ENCODE data around the gene MAD2L2. TPM values are rescaled to one million over a fixed set of nuclear protein-coding genes. Genes with fewer than 3 reads are reported as not detected.

MAD2L2 gene
- total RNA-seq, 1 donor from 2014 or later, result 30.1 TPM

DNA sequence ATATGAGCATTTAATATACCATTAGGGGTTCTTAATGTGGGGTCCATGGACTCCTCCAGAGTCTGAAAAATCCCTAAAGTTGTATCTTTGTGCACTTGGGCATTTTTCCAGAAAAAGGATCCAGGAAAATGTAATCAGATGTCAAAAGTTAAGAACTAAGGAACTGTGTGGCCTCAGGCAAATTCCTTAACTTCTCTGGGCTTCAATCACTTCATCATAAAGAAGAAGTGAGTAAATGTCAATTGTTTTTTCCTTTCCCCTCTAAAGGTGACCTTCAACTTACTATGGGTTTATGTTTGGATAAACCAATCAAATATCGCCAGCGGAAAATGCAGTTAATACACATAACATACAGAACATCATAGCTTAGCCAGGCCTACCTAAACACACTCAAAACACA lies 2.5 kb downstream of the MAD2L2 start:
- H3K4me1 Mint-ChIP-seq (ENCODE audit: low read depth, unreplicated experiment), result peaks cover 2% of the 10 kb centered on the region
- no peak overlapping the region for H3K4me3 Mint-ChIP-seq (ENCODE audit: unreplicated experiment)
- Histone ChIP-seq H4K20me1 (ENCODE audit: insufficient read depth, low read length) (peaks cover 11% of the 10 kb centered on the region), H2AFZ (ENCODE audit: low read depth, low read length) (no peak overlapping the region), H3K4me1 (ENCODE audit: insufficient read depth, low read length) (peaks cover 11% of the 10 kb centered on the region), H3K9ac (ENCODE audit: low read length) (no peak overlapping the region), H3K27ac (ENCODE audit: low read depth, low read length) (no peak overlapping the region), H3K4me3 (ENCODE audit: insufficient read depth, low read depth, low read length) (no peak overlapping the region), H3K36me3 (ENCODE audit: insufficient read depth, low read length) (peaks cover 2% of the 10 kb centered on the region), H3K27me3 (ENCODE audit: insufficient read depth, low read length) (no peaks in the 10 kb centered on the region), H3K4me2 (ENCODE audit: low read length) (no peak overlapping the region), H3K79me2 (ENCODE audit: insufficient read depth, low read length) (no peaks in the 10 kb centered on the region), H3K9me3 (ENCODE audit: insufficient read depth, low read depth, low read length) (no peaks in the 10 kb centered on the region)
- TF ChIP-seq CTCF (IDR thresholded peaks at IDR 0.05; ENCODE audit: insufficient read depth, low read depth, low read length) (no peak), EZH2 (IDR thresholded peaks at IDR 0.05; ENCODE audit: insufficient read depth, low read length) (no peak)
- H3K9me3 Mint-ChIP-seq (ENCODE audit: unreplicated experiment), result no peaks in the 10 kb centered on the region
- H3K27ac Mint-ChIP-seq (ENCODE audit: unreplicated experiment), result no peak overlapping the region
- FAIRE-seq, result no peak
- no peak for DNase-seq (ENCODE audit: low read depth)
- peaks cover 9% of the 10 kb centered on the region for H3K36me3 Mint-ChIP-seq (ENCODE audit: low read depth, unreplicated experiment)
- peaks cover 5% of the 10 kb centered on the region for H3K27me3 Mint-ChIP-seq (ENCODE audit: low read depth, unreplicated experiment)

DNA sequence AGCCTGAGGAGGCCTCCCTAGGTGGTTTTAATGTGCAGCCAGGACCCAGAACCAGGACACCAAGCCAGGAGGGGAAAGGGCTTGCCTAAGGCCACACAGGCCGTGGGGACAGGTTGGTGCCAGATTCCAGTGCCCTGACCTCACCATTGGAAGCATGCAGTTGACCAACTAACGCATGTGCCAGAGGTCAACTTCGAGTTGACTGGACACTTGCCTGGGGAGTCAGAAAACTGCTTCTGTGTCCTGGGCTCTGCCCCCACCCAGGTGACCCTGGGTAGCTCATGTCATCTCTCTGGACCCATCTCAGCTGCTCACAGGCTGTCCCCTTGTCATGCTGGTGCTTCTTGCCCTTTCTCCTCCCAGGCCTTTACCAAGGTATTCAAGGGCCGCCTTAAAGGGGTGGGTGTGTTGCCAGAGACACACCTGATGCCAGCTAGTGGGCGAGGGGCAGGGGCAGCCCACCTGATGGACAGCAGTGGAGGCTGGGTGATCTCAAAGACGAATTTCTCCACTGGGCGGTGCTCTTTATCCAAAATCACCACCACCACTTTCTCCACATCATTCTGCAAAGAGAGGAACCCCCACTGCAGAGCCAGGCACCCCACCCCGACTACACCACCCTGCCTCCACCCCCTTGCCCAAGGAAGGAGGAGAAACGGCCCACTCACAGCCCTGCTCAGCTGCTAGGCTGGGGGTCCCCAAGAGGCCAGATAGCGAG lies 4.4 kb downstream of the MAD2L2 start:
- H3K79me2 ChIP-seq (ENCODE audit: insufficient read depth, low read length), result no peaks in the 10 kb centered on the region
- H3K4me2 ChIP-seq (ENCODE audit: low read length), result no peak overlapping the region
- Mint-ChIP-seq H3K27me3 (ENCODE audit: low read depth, unreplicated experiment) (peaks cover 2% of the 10 kb centered on the region), H3K36me3 (ENCODE audit: low read depth, unreplicated experiment) (peaks cover 11% of the 10 kb centered on the region), H3K4me3 (ENCODE audit: unreplicated experiment) (no peak overlapping the region), H3K9me3 (ENCODE audit: unreplicated experiment) (no peaks in the 10 kb centered on the region), H3K27ac (ENCODE audit: unreplicated experiment) (no peak overlapping the region), H3K4me1 (ENCODE audit: low read depth, unreplicated experiment) (no peaks in the 10 kb centered on the region)
- H3K9me3 ChIP-seq (ENCODE audit: insufficient read depth, low read depth, low read length), result no peaks in the 10 kb centered on the region
- H3K4me3 ChIP-seq (ENCODE audit: insufficient read depth, low read depth, low read length), result no peak overlapping the region
- H3K36me3 ChIP-seq (ENCODE audit: insufficient read depth, low read length), result peaks cover 2% of the 10 kb centered on the region
- H3K27ac ChIP-seq (ENCODE audit: low read depth, low read length), result no peak overlapping the region
- TF ChIP-seq EZH2 (IDR thresholded peaks at IDR 0.05; ENCODE audit: insufficient read depth, low read length) (no peak), CTCF (IDR thresholded peaks at IDR 0.05; ENCODE audit: insufficient read depth, low read depth, low read length) (no peak)
- no peak overlapping the region for H2AFZ ChIP-seq (ENCODE audit: low read depth, low read length)
- peaks cover 5% of the 10 kb centered on the region for H3K4me1 ChIP-seq (ENCODE audit: insufficient read depth, low read length)
- DNase-seq (ENCODE audit: low read depth), result no peak
- no peaks in the 10 kb centered on the region for H3K27me3 ChIP-seq (ENCODE audit: insufficient read depth, low read length)
- FAIRE-seq, result no peak
- H3K9ac ChIP-seq (ENCODE audit: low read length), result no peak overlapping the region
- H4K20me1 ChIP-seq (ENCODE audit: insufficient read depth, low read length), result peaks cover 11% of the 10 kb centered on the region

- peaks cover 11% of the 10 kb centered on the region for H3K36me3 Mint-ChIP-seq (ENCODE audit: low read depth, unreplicated experiment)
- TF ChIP-seq CTCF (IDR thresholded peaks at IDR 0.05; ENCODE audit: insufficient read depth, low read depth, low read length) (no peak), EZH2 (IDR thresholded peaks at IDR 0.05; ENCODE audit: insufficient read depth, low read length) (no peak)
- no peak overlapping the region for H3K4me3 Mint-ChIP-seq (ENCODE audit: unreplicated experiment)
- Histone ChIP-seq H3K4me2 (ENCODE audit: low read length) (no peak overlapping the region), H3K4me3 (ENCODE audit: insufficient read depth, low read depth, low read length) (no peak overlapping the region), H3K4me1 (ENCODE audit: insufficient read depth, low read length) (peaks cover 2% of the 10 kb centered on the region), H2AFZ (ENCODE audit: low read depth, low read length) (no peak overlapping the region), H3K36me3 (ENCODE audit: insufficient read depth, low read length) (peaks cover 2% of the 10 kb centered on the region), H3K9me3 (ENCODE audit: insufficient read depth, low read depth, low read length) (no peaks in the 10 kb centered on the region), H3K9ac (ENCODE audit: low read length) (no peak overlapping the region), H3K27ac (ENCODE audit: low read depth, low read length) (no peak overlapping the region), H4K20me1 (ENCODE audit: insufficient read depth, low read length) (peaks cover 11% of the 10 kb centered on the region), H3K27me3 (ENCODE audit: insufficient read depth, low read length) (no peaks in the 10 kb centered on the region), H3K79me2 (ENCODE audit: insufficient read depth, low read length) (no peaks in the 10 kb centered on the region)
- H3K27me3 Mint-ChIP-seq (ENCODE audit: low read depth, unreplicated experiment), result peaks cover 2% of the 10 kb centered on the region
- H3K9me3 Mint-ChIP-seq (ENCODE audit: unreplicated experiment), result no peaks in the 10 kb centered on the region
- no peaks in the 10 kb centered on the region for H3K4me1 Mint-ChIP-seq (ENCODE audit: low read depth, unreplicated experiment)
- DNase-seq (ENCODE audit: low read depth) (no peak), FAIRE-seq (no peak)
- H3K27ac Mint-ChIP-seq (ENCODE audit: unreplicated experiment), result no peak overlapping the region
These were observed 5.6 kb downstream of the MAD2L2 start for GRCh38 chr1:11675325-11675724.
